PFSK-1 (cell line): ENCODE results near the gene TEX13D.

Experiments
- POLR2AphosphoS5 ChIP-seq: IDR thresholded peaks from 2 replicates; pipeline ENCODE4 v1.6.1; 2012; ENCODE audit warnings: low read depth, mild to moderate bottlenecking, control low read depth, low read length, moderate library complexity
- SIN3A ChIP-seq: IDR thresholded peaks from 2 replicates; pipeline ENCODE4 v1.6.1; 2012; ENCODE audit warnings: mild to moderate bottlenecking, low read length, moderate library complexity, borderline replicate concordance; ENCODE audit not compliant: insufficient read depth
- TAF1 ChIP-seq: IDR thresholded peaks from 2 replicates; pipeline ENCODE4 v1.6.1; 2012; ENCODE audit warnings: low read length, control low read depth, borderline replicate concordance; ENCODE audit not compliant: insufficient read depth
- TF ChIP-seq, protein P1 (sequence below), 2 experiments: IDR thresholded peaks; 2 replicates each; pipeline versions ENCODE4 v1.6.1 to v1.8.0; 2011 to 2012; ENCODE audit warnings: low read depth in 2 of 2, low read length in 2 of 2, control low read depth in 1 of 2, inconsistent platforms in 1 of 2, mild to moderate bottlenecking in 1 of 2, moderate library complexity in 1 of 2; ENCODE audit not compliant: insufficient read depth in 1 of 2

GRCh38 chrX:124346117-124346876 is 13.8 kb downstream of the TEX13D start, which contains the start of gene SH2D1A:
- no peak for TF ChIP-seq SIN3A
- no peak for TF ChIP-seq POLR2AphosphoS5
- TF ChIP-seq, protein P1, sequence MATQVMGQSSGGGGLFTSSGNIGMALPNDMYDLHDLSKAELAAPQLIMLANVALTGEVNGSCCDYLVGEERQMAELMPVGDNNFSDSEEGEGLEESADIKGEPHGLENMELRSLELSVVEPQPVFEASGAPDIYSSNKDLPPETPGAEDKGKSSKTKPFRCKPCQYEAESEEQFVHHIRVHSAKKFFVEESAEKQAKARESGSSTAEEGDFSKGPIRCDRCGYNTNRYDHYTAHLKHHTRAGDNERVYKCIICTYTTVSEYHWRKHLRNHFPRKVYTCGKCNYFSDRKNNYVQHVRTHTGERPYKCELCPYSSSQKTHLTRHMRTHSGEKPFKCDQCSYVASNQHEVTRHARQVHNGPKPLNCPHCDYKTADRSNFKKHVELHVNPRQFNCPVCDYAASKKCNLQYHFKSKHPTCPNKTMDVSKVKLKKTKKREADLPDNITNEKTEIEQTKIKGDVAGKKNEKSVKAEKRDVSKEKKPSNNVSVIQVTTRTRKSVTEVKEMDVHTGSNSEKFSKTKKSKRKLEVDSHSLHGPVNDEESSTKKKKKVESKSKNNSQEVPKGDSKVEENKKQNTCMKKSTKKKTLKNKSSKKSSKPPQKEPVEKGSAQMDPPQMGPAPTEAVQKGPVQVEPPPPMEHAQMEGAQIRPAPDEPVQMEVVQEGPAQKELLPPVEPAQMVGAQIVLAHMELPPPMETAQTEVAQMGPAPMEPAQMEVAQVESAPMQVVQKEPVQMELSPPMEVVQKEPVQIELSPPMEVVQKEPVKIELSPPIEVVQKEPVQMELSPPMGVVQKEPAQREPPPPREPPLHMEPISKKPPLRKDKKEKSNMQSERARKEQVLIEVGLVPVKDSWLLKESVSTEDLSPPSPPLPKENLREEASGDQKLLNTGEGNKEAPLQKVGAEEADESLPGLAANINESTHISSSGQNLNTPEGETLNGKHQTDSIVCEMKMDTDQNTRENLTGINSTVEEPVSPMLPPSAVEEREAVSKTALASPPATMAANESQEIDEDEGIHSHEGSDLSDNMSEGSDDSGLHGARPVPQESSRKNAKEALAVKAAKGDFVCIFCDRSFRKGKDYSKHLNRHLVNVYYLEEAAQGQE (IDR thresholded peaks at IDR 0.05; ENCODE audit: insufficient read depth in 1 of 2, low read depth in 2 of 2, low read length in 2 of 2): no peak
- TF ChIP-seq TAF1: no peak
